HG03175 (cell line): ENCODE measurements around the gene GRIP1.

Source experiments
- ATAC-seq: cut with Tn5 transposase; IDR thresholded peaks from one replicate; pipeline ENCODE4 v1.9.1; 2021; ENCODE audit warnings: mild to moderate bottlenecking, moderate library complexity; ENCODE audit not compliant: unreplicated experiment

GRIP1 gene

DNA sequence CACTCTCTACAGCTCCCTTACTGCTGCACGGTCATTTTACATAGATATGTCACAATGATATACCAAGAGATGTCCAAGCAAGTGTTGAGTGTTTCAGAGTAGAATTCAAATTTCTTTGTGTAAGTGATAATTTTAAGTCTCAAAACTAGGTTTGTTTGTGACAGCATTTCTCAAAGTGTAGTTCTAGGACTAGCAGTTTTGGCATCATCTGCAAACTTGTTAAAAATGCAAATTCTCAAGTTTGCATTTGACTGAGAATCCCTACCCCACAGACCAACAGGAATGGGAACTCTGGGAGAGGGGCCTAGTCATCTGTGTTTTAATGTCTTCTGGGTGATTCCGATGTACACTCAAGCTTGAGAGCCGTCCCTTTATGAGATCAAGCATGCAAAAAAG is 279.0 kb downstream of the GRIP1 start:
- ATAC-seq = no peak

- ATAC-seq = no peak
These were observed 279.7 kb downstream of the GRIP1 start for GRCh38 chr12:66398931-66399910.

GRCh38 chr12:66397574-66398290 is 281.1 kb downstream of the GRIP1 start:
- no peak for ATAC-seq

DNA sequence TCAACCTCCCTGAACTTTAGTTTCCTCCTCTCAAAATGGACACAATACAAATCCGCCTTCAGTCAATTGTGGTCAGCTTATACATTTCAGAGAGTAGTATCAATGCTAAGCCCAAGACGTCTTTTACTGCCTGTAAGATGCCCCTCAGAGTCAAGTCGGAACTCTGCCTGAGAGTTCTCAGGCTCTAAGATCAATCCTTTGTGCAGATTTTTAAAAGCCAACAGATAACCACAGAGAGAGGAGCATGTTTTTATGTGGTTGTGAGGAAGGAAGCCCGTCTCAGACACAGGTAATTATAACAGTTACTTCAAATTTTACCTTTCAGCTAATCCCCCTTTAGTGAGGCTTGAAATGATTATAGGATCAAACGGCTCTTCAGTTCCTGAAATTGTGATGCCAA is 285.0 kb downstream of the GRIP1 start:
- no peak for ATAC-seq

GRCh38 chr12:66392266-66392915 is 286.5 kb downstream of the GRIP1 start:
- ATAC-seq = no peak

- no peak for ATAC-seq
These were observed 290.4 kb downstream of the GRIP1 start for GRCh38 chr12:66388517-66388916.

DNA sequence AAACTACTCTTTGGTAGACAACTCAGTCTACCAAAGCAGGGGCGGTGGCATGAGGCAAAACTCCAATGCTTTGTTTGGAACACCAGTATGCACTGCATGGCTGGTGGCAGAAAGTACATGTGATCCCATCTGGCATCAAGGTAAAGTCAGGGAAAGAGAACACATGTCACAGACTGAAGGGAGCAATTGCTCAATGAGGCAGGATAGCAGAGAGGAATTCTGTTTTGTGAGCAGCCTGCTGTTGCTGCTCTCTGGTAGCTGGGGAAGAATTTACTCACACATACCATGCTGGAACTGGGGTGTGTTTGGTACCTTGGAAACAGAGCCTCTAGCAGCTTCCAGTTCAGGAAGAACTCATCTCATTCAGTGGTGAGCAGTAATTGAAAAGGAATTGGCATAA is 291.8 kb downstream of the GRIP1 start:
- ATAC-seq = no peak

DNA sequence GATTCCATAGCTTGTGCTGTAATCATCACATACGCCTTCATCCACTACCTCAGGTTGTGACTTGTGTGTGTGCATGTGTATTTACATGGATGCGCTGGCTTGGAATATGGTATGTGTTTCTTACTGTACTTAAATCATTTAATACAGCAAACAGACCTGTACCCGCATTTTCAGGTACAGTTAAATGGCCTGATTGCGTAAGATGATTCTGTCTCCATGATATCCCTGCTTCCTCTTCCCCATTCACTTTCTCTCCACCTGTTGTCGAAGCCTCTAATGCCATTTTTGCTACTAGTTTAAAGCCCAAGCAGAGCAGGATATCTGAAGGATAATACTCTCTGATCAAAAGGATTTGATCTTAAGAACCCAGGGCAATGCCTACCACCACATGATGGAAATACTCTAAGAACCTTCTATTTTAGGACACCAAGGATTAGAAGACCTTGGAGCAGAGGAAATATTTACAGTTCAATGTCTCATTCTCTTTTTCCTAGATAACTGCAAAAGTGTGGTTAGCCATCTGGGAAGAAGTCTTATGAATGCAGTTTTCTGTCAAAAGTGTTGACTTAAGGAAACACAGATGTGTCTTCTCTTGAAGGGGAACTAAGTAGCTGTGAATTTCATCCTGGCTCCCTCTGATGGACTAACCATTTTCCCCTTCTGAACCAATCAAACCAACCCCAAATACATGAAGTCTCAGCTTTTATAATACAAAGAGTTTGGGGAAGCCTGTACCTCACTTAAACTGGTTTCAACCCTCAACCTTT is 297.9 kb downstream of the GRIP1 start:
- ATAC-seq = no peak

GRCh38 chr12:66379616-66380015 is 299.3 kb downstream of the GRIP1 start:
- ATAC-seq = no peak

DNA sequence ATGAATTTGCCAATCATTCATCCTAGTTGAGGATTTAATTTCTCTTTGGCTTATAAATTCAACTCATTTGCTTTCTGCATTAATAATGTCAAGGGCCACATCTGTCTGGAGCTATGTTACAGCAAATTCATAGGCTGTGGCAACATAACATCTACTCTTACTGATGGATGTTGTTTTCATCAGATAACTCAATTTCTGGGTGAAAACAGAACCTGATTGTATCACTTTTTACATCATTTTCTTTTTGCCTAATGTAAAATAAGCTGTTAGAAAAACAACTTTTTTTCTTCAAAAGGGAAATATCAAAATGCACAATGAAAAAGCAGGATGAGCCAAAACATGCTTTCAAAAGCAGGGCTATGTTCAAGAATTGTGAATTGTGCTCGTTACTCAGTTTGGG is 303.3 kb downstream of the GRIP1 start:
- ATAC-seq = no peak

GRCh38 chr12:66371982-66372381 is 306.9 kb downstream of the GRIP1 start:
- no peak for ATAC-seq

- ATAC-seq = no peak
These were observed 311.7 kb downstream of the GRIP1 start for GRCh38 chr12:66367015-66367667.

- no peak for ATAC-seq
These were observed 313.0 kb downstream of the GRIP1 start for GRCh38 chr12:66365718-66366490.

GRCh38 chr12:66361703-66362102 is 317.2 kb downstream of the GRIP1 start:
- no peak for ATAC-seq

DNA sequence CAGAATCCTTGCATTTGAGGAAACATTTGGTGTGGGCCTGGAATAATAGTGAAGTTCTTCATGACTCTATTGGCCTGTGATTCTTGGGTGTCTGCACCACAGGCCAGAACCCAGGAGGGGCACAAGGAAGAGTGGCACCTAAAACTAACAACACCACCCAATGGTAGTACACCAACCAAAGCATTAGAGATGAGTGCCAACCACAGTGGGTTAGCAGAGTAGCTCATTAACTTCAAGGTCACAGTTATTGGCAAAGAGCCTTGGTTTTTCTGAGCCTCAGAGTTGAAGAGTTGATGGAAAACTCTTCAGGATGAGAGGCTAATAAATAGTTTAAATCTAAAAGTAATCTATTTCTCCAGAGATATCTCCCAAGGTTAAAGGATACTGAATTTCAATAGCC is 319.6 kb downstream of the GRIP1 start:
- no peak for ATAC-seq

DNA sequence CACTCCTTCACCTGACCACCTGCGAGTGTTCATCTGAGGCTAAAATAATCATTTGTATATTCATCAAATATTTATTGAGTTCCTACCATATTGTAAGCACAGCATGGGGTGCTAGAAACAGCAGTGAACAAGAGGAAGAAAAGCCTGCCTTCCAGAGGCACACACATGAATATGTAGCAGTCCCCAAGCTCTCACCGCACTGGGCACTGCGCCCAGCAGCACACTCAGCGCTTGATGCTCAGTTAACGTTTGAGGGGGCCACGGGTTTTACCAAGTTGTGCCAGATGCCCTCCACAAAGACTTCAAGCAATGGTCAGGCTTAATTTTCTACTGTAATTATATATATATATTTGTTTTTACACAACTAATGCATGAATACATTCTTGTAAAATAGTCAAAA is 324.6 kb downstream of the GRIP1 start:
- no peak for ATAC-seq

GRCh38 chr12:66352899-66353298 is 326.0 kb downstream of the GRIP1 start:
- no peak for ATAC-seq

DNA sequence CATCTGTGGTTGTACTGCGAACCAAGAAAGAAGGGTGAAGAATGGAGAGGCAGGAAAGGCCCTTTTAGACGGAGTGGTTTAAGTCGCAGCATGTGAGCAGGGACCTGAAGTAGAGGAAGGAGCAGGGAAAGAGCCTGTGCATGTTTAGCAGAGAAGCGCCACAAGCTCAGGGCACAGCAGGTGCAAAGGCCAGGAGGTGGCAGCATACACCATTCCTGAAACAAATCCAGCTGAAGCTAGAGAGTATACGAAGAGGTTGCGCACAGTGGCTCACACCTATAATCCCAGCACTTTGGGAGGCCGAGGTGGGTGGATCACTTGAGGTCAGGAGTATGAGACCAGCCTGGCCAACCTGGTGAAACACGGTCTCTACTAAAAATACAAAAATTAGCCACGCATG is 326.7 kb downstream of the GRIP1 start:
- no peak for ATAC-seq

DNA sequence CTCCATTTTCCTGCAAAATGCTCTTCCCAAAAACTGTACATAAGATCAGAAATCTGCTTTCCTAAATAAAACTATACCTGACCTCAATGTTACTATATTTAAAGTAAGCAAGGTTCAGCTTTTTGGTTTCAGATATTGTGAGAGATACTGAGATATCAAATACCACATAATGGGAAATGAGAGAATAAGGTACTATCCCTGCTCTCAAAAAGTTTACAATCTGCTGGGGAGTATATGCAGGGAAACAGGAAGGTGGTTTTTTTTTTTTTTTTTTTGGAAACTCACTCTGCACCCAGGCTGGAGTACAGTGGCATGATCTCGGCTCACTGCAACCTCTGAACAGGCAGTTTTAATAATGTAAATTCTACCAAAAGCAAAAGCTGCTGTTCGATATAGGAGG is 327.6 kb downstream of the GRIP1 start:
- ATAC-seq = no peak

- ATAC-seq = no peak
These were observed 332.9 kb downstream of the GRIP1 start for GRCh38 chr12:66345956-66346355.
